ENCODE data around the gene KAT6B. TPM values are rescaled to one million over a fixed set of nuclear protein-coding genes. Genes with fewer than 3 reads are reported as not detected.

KAT6B gene
- total RNA-seq, 1 donor from 2014 or later: 41.1 TPM

DNA sequence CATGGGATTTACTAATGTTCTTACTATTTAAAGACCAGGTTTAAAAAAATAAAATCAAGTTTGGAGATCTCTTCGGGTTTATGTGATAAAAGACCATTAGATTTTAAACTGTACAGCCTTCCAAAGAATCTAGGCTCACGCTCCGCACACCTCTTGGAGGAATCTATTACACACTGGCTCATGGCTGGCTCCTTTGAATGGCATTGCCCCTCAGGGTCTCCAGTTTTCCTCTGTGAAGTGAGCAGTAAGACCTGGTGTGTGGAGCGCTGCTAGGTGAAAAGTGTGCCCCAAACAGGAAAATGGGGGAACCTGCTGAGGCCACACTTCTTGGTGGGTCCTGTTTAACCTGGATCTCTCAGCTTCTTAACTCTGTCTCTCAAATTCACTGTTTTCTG is 142.3 kb downstream of the KAT6B start:
- H3K36me3 ChIP-seq: no peaks in the 10 kb centered on the region
- H3K4me3 ChIP-seq: no peak overlapping the region
- H3K27ac ChIP-seq: no peak overlapping the region
- H3K27me3 ChIP-seq: no peaks in the 10 kb centered on the region
- peaks cover 0 to 4% of the 10 kb centered on the region in 2 donors for H3K4me1 ChIP-seq
- no peak for DNase-seq (ENCODE audit: low spot score in 2 of 2)
- TF ChIP-seq, protein P1, sequence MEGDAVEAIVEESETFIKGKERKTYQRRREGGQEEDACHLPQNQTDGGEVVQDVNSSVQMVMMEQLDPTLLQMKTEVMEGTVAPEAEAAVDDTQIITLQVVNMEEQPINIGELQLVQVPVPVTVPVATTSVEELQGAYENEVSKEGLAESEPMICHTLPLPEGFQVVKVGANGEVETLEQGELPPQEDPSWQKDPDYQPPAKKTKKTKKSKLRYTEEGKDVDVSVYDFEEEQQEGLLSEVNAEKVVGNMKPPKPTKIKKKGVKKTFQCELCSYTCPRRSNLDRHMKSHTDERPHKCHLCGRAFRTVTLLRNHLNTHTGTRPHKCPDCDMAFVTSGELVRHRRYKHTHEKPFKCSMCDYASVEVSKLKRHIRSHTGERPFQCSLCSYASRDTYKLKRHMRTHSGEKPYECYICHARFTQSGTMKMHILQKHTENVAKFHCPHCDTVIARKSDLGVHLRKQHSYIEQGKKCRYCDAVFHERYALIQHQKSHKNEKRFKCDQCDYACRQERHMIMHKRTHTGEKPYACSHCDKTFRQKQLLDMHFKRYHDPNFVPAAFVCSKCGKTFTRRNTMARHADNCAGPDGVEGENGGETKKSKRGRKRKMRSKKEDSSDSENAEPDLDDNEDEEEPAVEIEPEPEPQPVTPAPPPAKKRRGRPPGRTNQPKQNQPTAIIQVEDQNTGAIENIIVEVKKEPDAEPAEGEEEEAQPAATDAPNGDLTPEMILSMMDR (IDR thresholded peaks at IDR 0.05): no peak
- no peaks in the 10 kb centered on the region for H3K9me3 ChIP-seq
- intact Hi-C loops (cut with DNase I): no loop called here

DNA sequence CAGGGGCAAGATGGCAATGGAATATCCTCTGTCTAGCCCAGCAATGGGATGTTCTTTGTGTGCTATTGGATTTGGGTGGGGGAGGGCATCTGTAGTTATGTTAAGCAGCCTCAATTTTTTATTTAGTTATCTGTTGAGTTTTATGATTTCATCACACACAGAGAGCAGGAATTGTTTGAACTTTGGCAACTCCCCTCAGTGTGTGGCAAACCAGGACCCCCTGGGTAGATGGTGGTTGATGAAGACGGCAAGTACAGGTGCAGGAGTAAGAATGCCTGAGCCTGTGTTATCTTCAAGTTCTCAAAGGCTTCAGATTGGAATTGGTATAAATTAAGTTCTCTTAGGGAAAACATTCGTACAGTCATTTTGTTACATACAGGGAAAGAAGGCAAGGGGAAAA is 142.7 kb downstream of the KAT6B start:
- Histone ChIP-seq H3K9me3 (no peaks in the 10 kb centered on the region), H3K4me1 (peaks cover 2 to 4% of the 10 kb centered on the region in 2 donors), H3K4me3 (no peak overlapping the region), H3K27ac (no peak overlapping the region), H3K27me3 (no peaks in the 10 kb centered on the region), H3K36me3 (no peaks in the 10 kb centered on the region)
- intact Hi-C loops (cut with DNase I): no loop called here
- DNase-seq (ENCODE audit: low spot score in 2 of 2): no peak
- TF ChIP-seq, protein P1 (IDR thresholded peaks at IDR 0.05): no peak

DNA sequence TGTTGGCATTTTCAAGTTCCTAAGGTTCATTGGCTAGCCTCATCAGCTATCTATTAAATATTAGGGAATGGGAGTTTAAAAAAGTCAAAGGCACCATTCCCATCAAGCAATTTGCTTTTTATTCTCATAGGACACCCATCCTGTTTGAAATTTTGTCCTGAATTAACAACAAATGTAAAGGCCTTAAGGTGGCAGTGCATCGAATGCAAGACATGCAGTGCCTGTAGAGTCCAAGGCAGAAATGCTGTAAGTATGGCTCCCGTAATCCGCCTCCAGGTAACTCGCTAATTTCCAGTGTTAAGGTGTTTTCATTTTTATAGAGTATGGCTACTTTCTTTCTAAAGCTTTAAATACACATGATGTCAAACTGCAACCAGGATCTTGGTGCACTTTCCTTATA is 143.1 kb downstream of the KAT6B start:
- H3K36me3 ChIP-seq: no peaks in the 10 kb centered on the region
- H3K27me3 ChIP-seq: no peaks in the 10 kb centered on the region
- no peak overlapping the region for H3K27ac ChIP-seq
- no peaks in the 10 kb centered on the region for H3K9me3 ChIP-seq
- H3K4me3 ChIP-seq: no peak overlapping the region
- TF ChIP-seq, protein P1 (IDR thresholded peaks at IDR 0.05): no peak
- intact Hi-C loops (cut with DNase I): no loop called here
- DNase-seq (ENCODE audit: low spot score in 2 of 2): no peak
- H3K4me1 ChIP-seq: peaks cover 2 to 4% of the 10 kb centered on the region in 2 donors

DNA sequence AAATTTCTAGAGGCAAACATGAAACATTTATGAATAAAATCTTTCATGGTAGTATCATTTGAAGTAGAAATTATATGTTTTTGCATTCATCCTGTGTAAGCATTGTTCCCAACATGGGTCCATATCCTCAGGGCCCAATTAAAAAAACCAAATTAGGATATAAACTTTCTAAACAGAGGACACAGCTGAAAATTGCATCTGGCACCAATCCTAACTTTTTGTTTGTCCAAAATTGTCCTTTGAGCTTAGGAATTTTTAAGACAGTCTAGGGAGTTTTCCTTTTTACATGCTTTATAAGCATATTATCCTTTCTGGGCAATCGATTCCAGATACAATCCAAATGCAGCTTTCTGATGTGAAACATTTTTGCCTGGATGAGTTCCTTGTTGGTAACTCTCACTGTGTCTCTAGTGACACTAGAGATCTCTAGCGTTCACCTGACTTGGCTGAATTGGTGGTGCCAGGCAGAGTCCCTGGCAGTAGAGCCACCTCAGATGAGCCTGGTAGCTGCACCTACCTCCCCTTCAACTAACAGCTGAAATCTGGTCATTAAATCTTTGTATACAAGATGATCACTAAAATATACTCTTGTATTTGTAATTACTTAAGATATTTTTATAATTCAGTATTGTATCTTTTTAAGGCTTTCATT is 147.5 kb downstream of the KAT6B start:
- Histone ChIP-seq H3K27me3 (no peaks in the 10 kb centered on the region), H3K4me3 (no peak overlapping the region), H3K9me3 (no peaks in the 10 kb centered on the region), H3K4me1 (peaks cover 1 to 2% of the 10 kb centered on the region in 2 donors), H3K36me3 (peaks cover 9 to 17% of the 10 kb centered on the region in 2 donors), H3K27ac (no peak overlapping the region)
- TF ChIP-seq, protein P1 (IDR thresholded peaks at IDR 0.05): no peak
- no peak for DNase-seq (ENCODE audit: low spot score in 2 of 2)
- intact Hi-C loops (cut with DNase I): no loop called here

DNA sequence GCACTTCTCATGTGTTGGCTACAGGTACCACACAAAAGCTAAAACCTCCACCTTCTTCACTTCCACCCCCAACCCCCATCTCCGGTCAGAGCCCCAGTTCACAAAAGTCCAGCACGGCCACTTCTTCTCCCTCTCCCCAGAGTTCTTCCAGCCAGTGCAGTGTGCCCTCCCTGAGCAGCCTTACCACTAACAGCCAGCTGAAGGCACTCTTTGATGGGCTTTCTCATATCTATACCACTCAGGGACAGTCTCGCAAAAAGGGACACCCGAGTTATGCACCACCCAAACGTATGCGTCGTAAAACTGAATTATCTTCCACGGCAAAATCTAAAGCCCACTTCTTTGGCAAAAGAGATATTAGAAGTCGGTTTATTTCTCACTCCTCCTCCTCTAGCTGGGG is 149.4 kb downstream of the KAT6B start:
- no peak overlapping the region for H3K27ac ChIP-seq
- H3K27me3 ChIP-seq: no peaks in the 10 kb centered on the region
- H3K36me3 ChIP-seq: peaks cover 9 to 17% of the 10 kb centered on the region in 2 donors
- intact Hi-C loops (cut with DNase I): no loop called here
- TF ChIP-seq, protein P1 (IDR thresholded peaks at IDR 0.05): no peak
- H3K9me3 ChIP-seq: no peaks in the 10 kb centered on the region
- H3K4me3 ChIP-seq: no peak overlapping the region
- DNase-seq (ENCODE audit: low spot score in 2 of 2): no peak
- H3K4me1 ChIP-seq: peaks cover 0 to 2% of the 10 kb centered on the region in 2 donors
